Activated B cell treated with CpG ODN at 0.5 μM for 24 hours (primary cell): Measurements from ENCODE around the gene CCDC6. TPM values are rescaled to one million over a fixed set of nuclear protein-coding genes. Genes with fewer than 3 reads are reported as not detected.

Experiments used
- ATAC-seq: fragments of 200-7000 bp; cut with Tn5 transposase; one replicate; pipeline ENCODE4 v1.10.0; 2021; ENCODE audit warnings: low read depth, mild to moderate bottlenecking, moderate library complexity
- CTCF ChIA-PET: fragments of 350-600 bp; sonication (Branson Sonifier 250); formaldehyde crosslinking; loops from one replicate; lab custom pipeline; 2021; ENCODE audit warnings: antibody characterized with exemption; lab: Charles Lee
- POLR2A ChIA-PET: fragments of 350-600 bp; sonication (Branson Sonifier 250); formaldehyde crosslinking; loops from one replicate; lab custom pipeline; 2021; ENCODE audit warnings: antibody characterized with exemption; lab: Charles Lee
- DNase-seq: peaks from one replicate; pipeline ENCODE4 v3.0.0; 2022
- H3K27ac Mint-ChIP-seq: one replicate; pipeline ENCODE4 v1.8.0; 2020; ENCODE audit warnings: mixed read lengths
- H3K27me3 Mint-ChIP-seq: one replicate; pipeline ENCODE4 v1.8.0; 2021; ENCODE audit warnings: mixed read lengths
- H3K36me3 Mint-ChIP-seq: one replicate; pipeline ENCODE4 v1.8.0; 2021; ENCODE audit warnings: low read depth, mixed read lengths
- H3K4me1 Mint-ChIP-seq: one replicate; pipeline ENCODE4 v1.8.0; 2021; ENCODE audit warnings: mixed read lengths
- H3K4me3 Mint-ChIP-seq: one replicate; pipeline ENCODE4 v1.8.0; 2020; ENCODE audit warnings: mild to moderate bottlenecking, mixed read lengths
- H3K9me3 Mint-ChIP-seq: one replicate; pipeline ENCODE4 v1.8.0; 2020; ENCODE audit warnings: mixed read lengths
- intact Hi-C: fragments of 100-400 bp; cut with micrococcal nuclease; formaldehyde crosslinking; loops from one replicate; pipeline ENCODE4 v1.15.1; 2024
- total RNA-seq: library from RNA; stranded (reverse); gene quantifications from 2 replicates; pipeline ENCODE4 v1.2.3, GENCODE V29; 2022
- TF ChIP-seq, protein P1 (sequence below): fragments of 200-600 bp; IDR thresholded peaks from one replicate; pipeline ENCODE4 v1.8.0; 2022; ENCODE audit warnings: antibody characterized with exemption, mild to moderate bottlenecking

The CCDC6 gene
- total RNA-seq, 1 donor from 2014 or later, result 32.2 TPM

DNA sequence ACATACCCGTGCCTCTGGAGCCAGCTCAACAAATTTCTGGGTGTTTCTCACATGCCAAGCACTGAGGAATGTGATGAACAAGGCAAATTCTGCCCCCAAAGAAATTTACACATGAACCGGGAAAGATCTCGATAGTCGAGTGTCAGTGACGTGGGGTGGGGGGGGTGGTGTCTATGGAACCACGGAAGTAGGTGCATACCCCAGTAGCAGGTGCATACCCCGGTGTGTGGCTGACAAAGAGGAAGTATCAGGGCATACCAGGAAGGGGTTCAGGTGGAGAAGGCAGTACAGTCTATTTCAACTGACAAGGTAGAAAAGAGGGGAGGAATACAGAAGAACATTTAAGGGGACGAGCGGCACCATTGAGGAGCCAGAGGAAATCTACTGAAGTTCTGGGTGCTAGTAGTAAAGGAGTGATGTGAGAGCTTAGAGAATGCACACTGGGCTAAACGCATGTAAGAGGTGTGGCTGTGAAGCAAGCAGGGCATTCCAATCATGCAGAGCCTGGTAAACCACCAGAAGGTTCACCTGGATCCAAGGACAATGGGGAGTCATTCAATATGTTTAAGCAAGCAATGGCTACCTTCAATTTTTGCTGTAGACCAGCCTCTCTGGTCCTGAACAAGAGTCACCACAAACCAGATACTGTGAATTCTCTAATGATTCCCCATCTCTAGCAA lies 6.2 kb downstream of the CCDC6 start:
- ATAC-seq (peak; percentile 43), DNase-seq (no peak)
- intact Hi-C loops, result loop anchor here (1.0 to 10.0 kb wide), 4 partner anchors 8 to 745 kb away; partner anchors contain the start of gene SLC16A9
- peaks cover 34% of the 10 kb centered on the region for H3K36me3 Mint-ChIP-seq
- TF ChIP-seq, protein P1, sequence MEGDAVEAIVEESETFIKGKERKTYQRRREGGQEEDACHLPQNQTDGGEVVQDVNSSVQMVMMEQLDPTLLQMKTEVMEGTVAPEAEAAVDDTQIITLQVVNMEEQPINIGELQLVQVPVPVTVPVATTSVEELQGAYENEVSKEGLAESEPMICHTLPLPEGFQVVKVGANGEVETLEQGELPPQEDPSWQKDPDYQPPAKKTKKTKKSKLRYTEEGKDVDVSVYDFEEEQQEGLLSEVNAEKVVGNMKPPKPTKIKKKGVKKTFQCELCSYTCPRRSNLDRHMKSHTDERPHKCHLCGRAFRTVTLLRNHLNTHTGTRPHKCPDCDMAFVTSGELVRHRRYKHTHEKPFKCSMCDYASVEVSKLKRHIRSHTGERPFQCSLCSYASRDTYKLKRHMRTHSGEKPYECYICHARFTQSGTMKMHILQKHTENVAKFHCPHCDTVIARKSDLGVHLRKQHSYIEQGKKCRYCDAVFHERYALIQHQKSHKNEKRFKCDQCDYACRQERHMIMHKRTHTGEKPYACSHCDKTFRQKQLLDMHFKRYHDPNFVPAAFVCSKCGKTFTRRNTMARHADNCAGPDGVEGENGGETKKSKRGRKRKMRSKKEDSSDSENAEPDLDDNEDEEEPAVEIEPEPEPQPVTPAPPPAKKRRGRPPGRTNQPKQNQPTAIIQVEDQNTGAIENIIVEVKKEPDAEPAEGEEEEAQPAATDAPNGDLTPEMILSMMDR, result no peak
- H3K27ac Mint-ChIP-seq, result peak overlapping the region; percentile 64
- ChIA-PET CTCF (interaction anchor here (0.8 to 1.2 kb wide), 2 partner anchors 35 to 69 kb away, joined by 3 to 4 read pairs; no protein-coding TSS in a partner anchor), POLR2A (no interaction called here)
- H3K9me3 Mint-ChIP-seq, result no peaks in the 10 kb centered on the region
- no peaks in the 10 kb centered on the region for H3K27me3 Mint-ChIP-seq
- H3K4me3 Mint-ChIP-seq, result peak overlapping the region; percentile 21
- H3K4me1 Mint-ChIP-seq, result peaks cover 81% of the 10 kb centered on the region

DNA sequence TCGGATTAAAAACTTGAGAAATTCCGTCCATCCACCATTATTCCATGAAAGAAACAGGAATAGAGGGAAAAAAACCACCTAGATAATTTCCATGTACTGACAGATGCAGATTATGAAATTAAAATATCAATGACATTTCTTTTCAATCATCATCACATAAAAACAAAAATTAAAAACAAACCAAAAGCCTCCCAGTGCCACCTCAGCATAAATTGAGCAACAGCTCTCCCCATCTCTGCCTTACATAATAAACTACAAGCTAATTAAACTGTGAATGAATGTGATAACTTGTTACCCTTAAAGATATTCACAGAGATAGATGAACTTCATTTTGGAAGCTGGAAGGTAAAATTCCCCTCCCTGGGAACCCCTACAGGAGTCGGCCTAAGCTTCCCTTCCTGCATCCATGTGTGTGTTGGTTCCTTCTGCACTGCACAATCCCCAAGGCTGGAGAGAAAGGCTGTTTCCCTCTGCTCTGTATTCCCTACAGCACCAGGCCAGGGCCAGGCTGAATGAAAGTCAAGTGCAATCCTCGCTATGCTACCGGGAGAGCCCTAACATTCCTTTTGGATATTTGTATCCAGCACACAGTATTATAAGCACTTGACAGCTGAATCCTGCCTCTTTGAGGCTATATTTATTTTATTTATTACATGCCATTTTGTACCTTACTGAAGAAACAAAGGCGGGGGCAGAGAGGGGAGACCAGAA lies 8.1 kb downstream of the CCDC6 start:
- no peak for DNase-seq
- Mint-ChIP-seq H3K4me1 (peaks cover 78% of the 10 kb centered on the region), H3K4me3 (no peak overlapping the region), H3K9me3 (no peaks in the 10 kb centered on the region), H3K27me3 (no peaks in the 10 kb centered on the region), H3K27ac (no peak overlapping the region), H3K36me3 (peaks cover 30% of the 10 kb centered on the region)
- ChIA-PET CTCF (no interaction called here), POLR2A (no interaction called here)
- intact Hi-C loops, result no loop called here
- no peak for ATAC-seq
- TF ChIP-seq, protein P1, result no peak

DNA sequence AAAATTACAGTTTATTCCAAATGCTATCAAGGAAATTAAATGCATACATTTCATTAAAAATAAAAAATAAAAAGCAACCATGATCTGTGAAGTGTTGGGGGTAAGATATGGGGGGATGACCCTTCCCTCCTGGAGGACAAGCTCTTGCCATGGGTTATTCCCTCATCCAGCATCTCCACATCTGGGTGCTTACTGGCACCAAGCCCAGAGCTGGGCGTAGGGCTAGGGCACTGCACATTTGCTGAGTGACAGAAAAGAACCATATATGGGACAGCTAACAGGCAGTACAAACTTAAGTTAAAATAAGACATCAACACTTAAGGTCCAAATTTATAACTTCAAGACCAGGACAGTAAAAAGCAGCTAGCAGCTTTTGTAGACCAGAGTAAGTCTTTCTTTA lies 10.2 kb downstream of the CCDC6 start:
- Mint-ChIP-seq H3K36me3 (peaks cover 20% of the 10 kb centered on the region), H3K9me3 (no peaks in the 10 kb centered on the region), H3K27ac (no peak overlapping the region), H3K27me3 (no peaks in the 10 kb centered on the region), H3K4me3 (no peak overlapping the region), H3K4me1 (peaks cover 82% of the 10 kb centered on the region)
- ATAC-seq (no peak), DNase-seq (no peak)
- intact Hi-C loops, result no loop called here
- CTCF ChIA-PET, result interaction anchor here (1.2 to 1.8 kb wide), 2 partner anchors 10 to 31 kb away, joined by 5 to 7 read pairs; partner anchors contain the start of gene CCDC6
- POLR2A ChIA-PET, result no interaction called here
- TF ChIP-seq, protein P1, result no peak

DNA sequence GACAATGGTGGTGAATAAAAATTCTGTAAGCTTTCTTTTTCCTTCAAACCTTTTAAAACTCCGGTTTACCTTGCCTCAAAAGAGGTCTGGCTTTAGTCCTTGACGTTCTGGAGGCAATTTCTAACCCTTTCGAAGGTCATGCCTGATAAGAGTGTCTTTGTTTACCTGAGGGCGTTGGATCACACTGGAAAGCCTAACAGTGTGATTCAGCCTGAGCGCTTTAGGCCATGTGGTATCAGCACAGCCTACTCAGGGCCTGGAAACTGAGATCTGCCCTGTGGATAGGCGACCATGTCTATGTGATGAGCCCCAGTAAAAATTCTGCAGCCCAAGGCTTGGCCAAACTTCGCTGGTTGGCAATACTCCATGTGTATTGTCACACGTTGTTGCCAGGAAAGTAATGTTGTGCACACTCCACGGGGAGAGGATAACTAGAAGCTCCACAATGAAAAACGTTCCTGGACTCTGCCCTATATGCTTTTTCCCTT lies 10.7 kb downstream of the CCDC6 start:
- no peaks in the 10 kb centered on the region for H3K27me3 Mint-ChIP-seq

More for the DNA sequence above, 10.7 kb downstream of the CCDC6 start:
- Mint-ChIP-seq H3K36me3 (peaks cover 20% of the 10 kb centered on the region), H3K4me1 (peaks cover 81% of the 10 kb centered on the region), H3K27ac (no peak overlapping the region), H3K4me3 (no peak overlapping the region), H3K9me3 (no peaks in the 10 kb centered on the region)
- ChIA-PET CTCF (interaction anchor here (1.2 to 1.8 kb wide), 2 partner anchors 11 to 31 kb away, joined by 5 to 7 read pairs; partner anchors contain the start of gene CCDC6), POLR2A (interaction anchor here (0.9 kb wide), 1 partner anchor 10 kb away, joined by 3 read pairs; no protein-coding TSS in a partner anchor)
- TF ChIP-seq, protein P1, result no peak
- DNase-seq (no peak), ATAC-seq (no peak)
- intact Hi-C loops, result loop anchor here (1.0 kb wide), 1 partner anchor 10 kb away; no protein-coding TSS in a partner anchor
